IMR-90 (cell line): Measurements from ENCODE around the gene FAM20C. TPM values are rescaled to one million over a fixed set of nuclear protein-coding genes. Genes with fewer than 3 reads are reported as not detected.

Source experiments
- ATAC-seq: fragments of 200-7000 bp; cut with Tn5 transposase; 2 replicates; pipeline ENCODE4 v1.9.1; 2020; ENCODE audit warnings: low read depth, mild to moderate bottlenecking, moderate library complexity
- BruUV-seq: library from RNA; stranded (reverse); fragments of 400-500 nt; replicated peaks from 2 replicates; lab custom pipeline; 2021; lab: Mats Ljungman, UMichigan
- CTCF ChIA-PET: fragments of 300-600 bp; formaldehyde crosslinking; extraction: SDS; loops from one replicate; lab custom pipeline; 2021; ENCODE audit warnings: antibody characterized with exemption; lab: Yijun Ruan, JAX
- POLR2A ChIA-PET: fragments of 300-600 bp; sonication (Branson Sonifier 250); formaldehyde crosslinking; loops from one replicate; lab custom pipeline; 2022; ENCODE audit warnings: antibody characterized with exemption; ENCODE audit not compliant: unreplicated experiment; lab: Charles Lee
- DNase-seq: peaks from one replicate; pipeline ENCODE4 v3.0.0; 2013
- H2AFZ ChIP-seq: replicated peaks from 2 replicates; pipeline ENCODE3; 2013; ENCODE audit warnings: low read length, mild to moderate bottlenecking; ENCODE audit not compliant: poor library complexity
- H2AK5ac ChIP-seq: 2 replicates; pipeline ENCODE4 v1.6.1; 2013; ENCODE audit warnings: low read depth, low read length, inconsistent platforms
- H2AK9ac ChIP-seq: replicated peaks from 2 replicates; pipeline ENCODE3; 2013; ENCODE audit warnings: mild to moderate bottlenecking, low read depth, low read length, moderate library complexity; ENCODE audit not compliant: poor library complexity
- H2BK120ac ChIP-seq: 2 replicates; pipeline ENCODE4 v1.6.1; 2013; ENCODE audit warnings: low read depth, low read length, inconsistent platforms
- H2BK15ac ChIP-seq: 3 replicates; pipeline ENCODE4 v1.6.1; 2013; ENCODE audit warnings: low read depth, low read length, inconsistent platforms
- H2BK20ac ChIP-seq: 2 replicates; pipeline ENCODE4 v1.6.1; 2013; ENCODE audit warnings: low read depth, mild to moderate bottlenecking, inconsistent platforms, low read length, moderate library complexity
- H2BK5ac ChIP-seq: 2 replicates; pipeline ENCODE4 v1.6.1; 2013; ENCODE audit warnings: mild to moderate bottlenecking, low read depth, low read length, inconsistent platforms; ENCODE audit not compliant: poor library complexity, severe bottlenecking
- H3K14ac ChIP-seq: replicated peaks from 2 replicates; pipeline ENCODE4 v1.6.1; 2013; ENCODE audit warnings: low read depth, low read length, inconsistent platforms
- H3K18ac ChIP-seq: 2 replicates; pipeline ENCODE4 v1.6.1; 2013; ENCODE audit warnings: low read depth, low read length, control low read depth
- H3K23ac ChIP-seq: 2 replicates; pipeline ENCODE4 v1.6.1; 2013; ENCODE audit warnings: low read depth, low read length, inconsistent platforms
- H3K27ac ChIP-seq: 2 replicates; pipeline ENCODE4 v1.5.1; 2013; ENCODE audit warnings: mild to moderate bottlenecking, control low read depth, low read length; ENCODE audit not compliant: insufficient read depth
- H3K27me3 ChIP-seq: 2 replicates; pipeline ENCODE4 v1.6.1; 2013; ENCODE audit warnings: low read length; ENCODE audit not compliant: control insufficient read depth, insufficient read depth
- H3K36me3 ChIP-seq: 2 replicates; pipeline ENCODE4 v1.6.1; 2013; ENCODE audit warnings: low read length, mixed read lengths; ENCODE audit not compliant: control insufficient read depth, insufficient read depth
- H3K4ac ChIP-seq: 2 replicates; pipeline ENCODE4 v1.6.1; 2013; ENCODE audit warnings: low read depth, low read length, inconsistent platforms
- H3K4me1 ChIP-seq: 2 replicates; pipeline ENCODE4 v1.6.1; 2013; ENCODE audit warnings: low read length, mixed read lengths; ENCODE audit not compliant: control insufficient read depth, insufficient read depth
- H3K4me2 ChIP-seq: 2 replicates; pipeline ENCODE4 v1.6.1; 2013; ENCODE audit warnings: low read depth, mild to moderate bottlenecking, control low read depth, low read length, moderate library complexity
- H3K4me3 ChIP-seq: 2 replicates; pipeline ENCODE4 v1.5.1; 2013; ENCODE audit warnings: low read depth, mild to moderate bottlenecking, control low read depth, low read length, moderate library complexity; ENCODE audit not compliant: insufficient read depth
- H3K56ac ChIP-seq: 2 replicates; pipeline ENCODE4 v1.6.1; 2013; ENCODE audit warnings: low read length, inconsistent platforms; ENCODE audit not compliant: insufficient read depth; ENCODE audit errors: extremely low read depth
- H3K79me1 ChIP-seq, 2 experiments: 2 replicates each; pipeline ENCODE4 v1.6.1; 2013; ENCODE audit warnings: low read length in 2 of 2, inconsistent platforms in 1 of 2, low read depth in 1 of 2
- H3K9ac ChIP-seq: 2 replicates; pipeline ENCODE4 v1.6.1; 2013; ENCODE audit warnings: low read depth, low read length, control low read depth
- H3K9me1 ChIP-seq: 2 replicates; pipeline ENCODE4 v1.6.1; 2013; ENCODE audit warnings: low read length, inconsistent platforms; ENCODE audit not compliant: insufficient read depth
- H3K9me3 ChIP-seq: 2 replicates; pipeline ENCODE4 v1.6.1; 2013; ENCODE audit warnings: low read length; ENCODE audit not compliant: control insufficient read depth, insufficient read depth
- H4K20me1 ChIP-seq: 2 replicates; pipeline ENCODE4 v1.6.1; 2013; ENCODE audit warnings: low read length, inconsistent platforms; ENCODE audit not compliant: insufficient read depth
- H4K5ac ChIP-seq: 2 replicates; pipeline ENCODE4 v1.6.1; 2013; ENCODE audit warnings: mild to moderate bottlenecking, low read depth, low read length, control low read depth
- H4K8ac ChIP-seq, 2 experiments: 2 replicates each; pipeline ENCODE4 v1.6.1; 2013; ENCODE audit warnings: low read depth in 2 of 2, low read length in 2 of 2, control low read depth in 1 of 2, inconsistent platforms in 1 of 2
- H4K91ac ChIP-seq: 2 replicates; pipeline ENCODE4 v1.6.1; 2013; ENCODE audit warnings: low read depth, low read length, inconsistent platforms; ENCODE audit not compliant: insufficient read depth
- BHLHE40 ChIP-seq: fragments of 150-350 bp; IDR thresholded peaks from 2 replicates; pipeline ENCODE4 v1.6.1; 2016; ENCODE audit warnings: mild to moderate bottlenecking, low read depth, low read length
- MAFK ChIP-seq: IDR thresholded peaks from 2 replicates; pipeline ENCODE4 v1.6.1; 2012; ENCODE audit warnings: low read depth, low read length, improper control_type of control experiment
- RAD21 ChIP-seq: IDR thresholded peaks from 2 replicates; pipeline ENCODE4 v1.6.1; 2012; ENCODE audit warnings: low read length, improper control_type of control experiment
- RFX5 ChIP-seq: IDR thresholded peaks from 2 replicates; pipeline ENCODE4 v1.8.0; 2012; ENCODE audit warnings: low read depth, mild to moderate bottlenecking, low read length, moderate library complexity
- SMC3 ChIP-seq: fragments of 150-350 bp; IDR thresholded peaks from 2 replicates; pipeline ENCODE4 v1.6.1; 2016; ENCODE audit warnings: low read depth, mild to moderate bottlenecking, antibody characterized with exemption, low read length, moderate library complexity
- WGBS, 2 experiments: methylation state at CpG; one replicate each; pipeline versions ENCODE4 v1.1.5 to v1.1.7; 2013; ENCODE audit warnings: missing lambda C conversion rate in 2 of 2; ENCODE audit not compliant: insufficient read length in 1 of 2; ENCODE audit errors: extremely low coverage in 2 of 2; 5-methylcytosine and 5-hydroxymethylcytosine counted together
- dilution Hi-C: fragments of 300-500 bp; cut with HindIII; formaldehyde crosslinking; loops from one replicate; pipeline ENCODE4 v1.14.3; 2018; ENCODE audit warnings: low sequenced_read_pairs; ENCODE audit not compliant: unreplicated experiment
- in situ Hi-C: fragments of 300-500 bp; cut with MboI; formaldehyde crosslinking; loops from 3 replicates; pipeline ENCODE4 v1.14.3; 2019; ENCODE audit warnings: low sequenced_read_pairs, inconsistent platforms, mixed read lengths
- intact Hi-C: fragments of 100-400 bp; cut with micrococcal nuclease; formaldehyde crosslinking; loops from 2 replicates; pipeline ENCODE4 v1.10.0; 2022
- polyA plus RNA-seq, 3 experiments: library from polyadenylated mRNA; depleted of rRNA; stranded (reverse); fragments of >200 nt; gene quantifications; 2 replicates each; pipeline ENCODE4 v1.2.3, GENCODE V29; 2012; ENCODE audit warnings: low replicate concordance in 1 of 3
- total RNA-seq: library from RNA; depleted of rRNA; stranded (reverse); fragments of >200 nt; gene quantifications from 2 replicates; pipeline ENCODE4 v1.2.3, GENCODE V29; 2012
- TF ChIP-seq, protein P1 (sequence below): fragments of 150-350 bp; IDR thresholded peaks from 2 replicates; pipeline ENCODE4 v1.6.1; 2016; ENCODE audit warnings: low read depth, mild to moderate bottlenecking, low read length, moderate library complexity, borderline replicate concordance

Gene FAM20C
- total and polyA plus RNA-seq, 2 of the 4 experiments (the other 2 are of a cell fraction) = 7.7 to 36.6 TPM

DNA sequence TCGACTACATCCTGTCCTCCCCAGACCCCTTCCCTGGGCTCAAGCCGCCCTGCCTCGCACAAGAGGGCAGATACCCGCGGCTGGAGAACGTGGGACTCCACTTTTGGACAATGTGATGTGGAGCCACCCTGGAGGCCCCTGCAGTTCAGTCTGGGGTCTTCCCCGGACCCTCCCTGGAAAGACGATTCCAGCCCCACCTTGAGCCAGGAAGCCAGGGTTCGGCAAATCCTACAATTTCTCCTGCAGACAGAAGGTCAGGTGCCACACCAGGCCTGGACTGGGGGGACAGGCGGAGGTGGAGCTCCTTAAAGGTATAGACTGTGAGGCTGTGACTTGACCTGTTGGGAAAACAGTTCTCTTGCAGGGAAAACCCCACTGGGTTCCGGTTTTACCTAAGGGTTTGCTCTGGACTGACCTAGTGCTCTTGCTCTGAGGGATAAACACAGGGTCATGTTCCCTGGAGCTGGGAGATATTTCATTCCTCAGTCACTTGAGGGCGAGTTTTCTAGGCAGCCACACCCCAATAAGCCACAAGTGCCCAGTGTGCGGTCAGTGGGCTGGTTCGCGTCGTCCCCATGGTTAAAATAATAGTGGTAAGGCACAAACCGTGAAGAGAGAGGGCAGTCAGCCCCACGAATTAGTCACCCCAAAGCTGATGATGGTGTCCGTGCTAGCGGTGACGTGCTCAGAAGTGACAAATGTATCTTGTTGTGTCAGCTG, 99.2 kb downstream of the FAM20C start:
- Histone ChIP-seq H3K14ac (no peak overlapping the region), H3K4me2 (no peak overlapping the region), H2BK120ac (no peak overlapping the region), H3K9me3 (no peaks in the 10 kb centered on the region), H3K4ac (no peak overlapping the region), H4K8ac (no peak overlapping the region), H3K36me3 (no peaks in the 10 kb centered on the region), H3K4me3 (no peak overlapping the region), H3K18ac (no peak overlapping the region), H3K27me3 (peaks cover 72% of the 10 kb centered on the region), H2BK20ac (no peak overlapping the region), H3K56ac (no peak overlapping the region), H3K23ac (no peak overlapping the region), H2AK5ac (no peak overlapping the region), H2AFZ (no peak overlapping the region), H4K5ac (no peak overlapping the region), H4K20me1 (no peaks in the 10 kb centered on the region), H3K4me1 (no peaks in the 10 kb centered on the region), H4K91ac (no peak overlapping the region), H3K9me1 (no peaks in the 10 kb centered on the region), H2BK15ac (no peak overlapping the region), H3K79me1 (no peaks in the 10 kb centered on the region), H2BK5ac (no peak overlapping the region), H3K27ac (no peak overlapping the region), H2AK9ac (no peak overlapping the region), H3K9ac (no peak overlapping the region)
- CTCF ChIA-PET = no interaction called here
- POLR2A ChIA-PET = no interaction called here
- BruUV-seq = no TSS peak
- no peak for ATAC-seq
- 56% methylated on average over 4 of the region's 21 CpGs; no CpG with 5 or more reads in 1 of the 2 experiments for WGBS, 2 experiments
- no peak for DNase-seq
- dilution Hi-C loops (no loop called here), intact Hi-C loops (no loop called here), in situ Hi-C loops (no loop called here)
- no peak for TF ChIP-seq RFX5
- TF ChIP-seq SMC3 = no peak
- TF ChIP-seq, protein P1, sequence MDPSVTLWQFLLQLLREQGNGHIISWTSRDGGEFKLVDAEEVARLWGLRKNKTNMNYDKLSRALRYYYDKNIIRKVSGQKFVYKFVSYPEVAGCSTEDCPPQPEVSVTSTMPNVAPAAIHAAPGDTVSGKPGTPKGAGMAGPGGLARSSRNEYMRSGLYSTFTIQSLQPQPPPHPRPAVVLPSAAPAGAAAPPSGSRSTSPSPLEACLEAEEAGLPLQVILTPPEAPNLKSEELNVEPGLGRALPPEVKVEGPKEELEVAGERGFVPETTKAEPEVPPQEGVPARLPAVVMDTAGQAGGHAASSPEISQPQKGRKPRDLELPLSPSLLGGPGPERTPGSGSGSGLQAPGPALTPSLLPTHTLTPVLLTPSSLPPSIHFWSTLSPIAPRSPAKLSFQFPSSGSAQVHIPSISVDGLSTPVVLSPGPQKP = no peak
- no peak for TF ChIP-seq RAD21
- TF ChIP-seq MAFK = no peak
- no peak for TF ChIP-seq BHLHE40
